Brain microvascular endothelial cell (primary cell): Measurements from ENCODE around the gene ANKRD11.

Experiments
- DNase-seq: peaks from one replicate; pipeline ENCODE4 v3.0.0-alpha.2; 2020
- H3K27ac ChIP-seq: fragments of 250-450 bp; sonication (Bioruptor Pico); 2 replicates; pipeline ENCODE4 v1.5.1; 2020; ENCODE audit warnings: mild to moderate bottlenecking, moderate library complexity
- H3K27me3 ChIP-seq: fragments of 250-450 bp; sonication (Bioruptor Pico); replicated peaks from 2 replicates; pipeline ENCODE4 v1.5.1; 2020; ENCODE audit warnings: mild to moderate bottlenecking
- H3K36me3 ChIP-seq: fragments of 250-450 bp; sonication (Bioruptor Pico); replicated peaks from 2 replicates; pipeline ENCODE4 v1.5.1; 2020; ENCODE audit warnings: mild to moderate bottlenecking
- H3K4me3 ChIP-seq: 2 replicates; pipeline ENCODE4 v1.5.1; 2011; ENCODE audit warnings: low read depth, mild to moderate bottlenecking, control low read depth, low read length, moderate library complexity
- in situ Hi-C: cut with HindIII; loops from 2 replicates; pipeline ENCODE4 v1.10.0; 2017; ENCODE audit warnings: low sequenced_read_pairs, low pct_ligation_motif_present
- TF ChIP-seq, protein P1 (sequence below): IDR thresholded peaks from 2 replicates; pipeline ENCODE4 v1.5.1; 2011; ENCODE audit warnings: low read depth, mild to moderate bottlenecking, moderate library complexity, low read length, control low read depth, inconsistent platforms; ENCODE audit errors: missing control alignments

ANKRD11 gene

DNA sequence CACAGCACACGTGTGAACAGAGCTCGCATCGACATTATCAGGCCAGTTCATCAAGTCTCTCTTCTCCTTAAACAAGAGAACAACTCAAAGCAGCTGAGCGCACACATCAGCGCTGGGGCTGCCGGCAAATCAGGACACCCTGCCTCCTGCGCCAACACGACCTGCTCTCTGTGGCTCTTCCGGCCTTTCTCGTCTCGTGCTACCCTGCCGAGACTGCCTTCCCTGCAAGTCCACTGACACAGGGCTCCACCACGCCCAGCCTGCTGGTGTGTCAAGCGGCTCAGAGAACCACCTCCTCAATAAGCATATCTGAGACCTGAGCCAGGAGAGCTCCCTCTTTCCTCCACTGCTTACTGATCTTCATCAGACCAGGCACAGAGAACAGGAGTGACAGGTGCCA lies 176.0 kb downstream of the ANKRD11 start:
- in situ Hi-C loops, result no loop called here
- H3K27ac ChIP-seq, result no peak overlapping the region
- no peak overlapping the region for H3K4me3 ChIP-seq
- TF ChIP-seq, protein P1, sequence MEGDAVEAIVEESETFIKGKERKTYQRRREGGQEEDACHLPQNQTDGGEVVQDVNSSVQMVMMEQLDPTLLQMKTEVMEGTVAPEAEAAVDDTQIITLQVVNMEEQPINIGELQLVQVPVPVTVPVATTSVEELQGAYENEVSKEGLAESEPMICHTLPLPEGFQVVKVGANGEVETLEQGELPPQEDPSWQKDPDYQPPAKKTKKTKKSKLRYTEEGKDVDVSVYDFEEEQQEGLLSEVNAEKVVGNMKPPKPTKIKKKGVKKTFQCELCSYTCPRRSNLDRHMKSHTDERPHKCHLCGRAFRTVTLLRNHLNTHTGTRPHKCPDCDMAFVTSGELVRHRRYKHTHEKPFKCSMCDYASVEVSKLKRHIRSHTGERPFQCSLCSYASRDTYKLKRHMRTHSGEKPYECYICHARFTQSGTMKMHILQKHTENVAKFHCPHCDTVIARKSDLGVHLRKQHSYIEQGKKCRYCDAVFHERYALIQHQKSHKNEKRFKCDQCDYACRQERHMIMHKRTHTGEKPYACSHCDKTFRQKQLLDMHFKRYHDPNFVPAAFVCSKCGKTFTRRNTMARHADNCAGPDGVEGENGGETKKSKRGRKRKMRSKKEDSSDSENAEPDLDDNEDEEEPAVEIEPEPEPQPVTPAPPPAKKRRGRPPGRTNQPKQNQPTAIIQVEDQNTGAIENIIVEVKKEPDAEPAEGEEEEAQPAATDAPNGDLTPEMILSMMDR, result no peak
- DNase-seq, result no peak
- peaks cover 28% of the 10 kb centered on the region for H3K36me3 ChIP-seq
- H3K27me3 ChIP-seq, result no peaks in the 10 kb centered on the region

DNA sequence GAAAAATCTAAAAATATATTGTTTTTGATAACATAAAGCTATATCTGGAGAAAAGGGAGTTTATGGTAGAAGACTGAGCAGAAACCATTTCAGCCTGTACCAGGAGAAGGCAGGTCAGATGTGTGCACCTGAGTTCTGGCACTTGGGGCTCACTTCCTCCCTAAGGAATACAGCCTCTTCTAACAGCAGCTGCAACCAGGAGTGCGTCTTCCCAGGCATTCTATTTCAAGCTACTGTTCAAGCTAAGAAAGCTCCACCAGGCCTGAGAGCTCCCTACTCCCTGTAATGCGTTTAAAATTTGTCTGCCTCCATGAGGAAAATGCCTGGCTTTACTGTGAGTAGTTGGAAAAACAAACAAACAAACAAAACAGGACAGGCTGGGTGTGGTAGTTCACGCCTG lies 176.8 kb downstream of the ANKRD11 start:
- H3K27ac ChIP-seq, result no peak overlapping the region
- H3K27me3 ChIP-seq, result no peaks in the 10 kb centered on the region
- H3K36me3 ChIP-seq, result peaks cover 28% of the 10 kb centered on the region
- TF ChIP-seq, protein P1, result no peak
- no peak overlapping the region for H3K4me3 ChIP-seq
- in situ Hi-C loops, result no loop called here
- no peak for DNase-seq

DNA sequence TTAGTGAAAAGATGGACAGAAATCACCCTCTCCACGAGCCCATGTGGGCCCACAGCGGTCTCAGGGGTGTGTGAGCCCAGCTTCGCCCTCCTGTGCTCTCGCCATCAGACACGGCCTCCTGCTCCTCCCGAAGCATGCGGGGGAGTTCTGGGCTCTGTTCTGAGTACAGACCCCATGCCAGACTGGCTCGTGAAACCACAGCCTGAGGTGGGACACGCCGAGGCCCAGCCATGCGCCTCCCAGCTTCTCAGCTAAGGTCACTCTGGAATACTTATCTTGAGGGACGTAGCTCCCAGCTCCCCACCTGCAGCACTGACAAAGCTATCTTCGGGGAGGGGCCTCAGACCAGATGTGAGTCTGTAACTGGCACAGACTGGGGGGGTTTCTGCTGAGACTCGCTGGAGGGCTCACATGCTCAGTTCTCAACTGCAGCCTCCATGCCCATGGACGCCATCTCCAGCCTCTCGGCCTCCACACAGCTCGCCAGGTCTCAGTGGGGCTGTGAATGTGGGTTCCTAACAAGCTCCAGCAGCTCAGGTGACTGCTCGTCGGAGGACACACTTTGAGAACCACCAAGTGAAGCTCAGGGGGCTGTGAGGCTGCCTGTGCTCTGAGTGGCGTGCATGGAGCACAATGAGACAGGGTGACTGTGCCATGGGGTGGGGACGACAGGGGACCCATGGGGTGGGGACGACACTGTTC lies 177.6 kb downstream of the ANKRD11 start:
- no peak overlapping the region for H3K27ac ChIP-seq
- DNase-seq, result no peak
- H3K4me3 ChIP-seq, result no peak overlapping the region
- TF ChIP-seq, protein P1, result no peak
- no peaks in the 10 kb centered on the region for H3K27me3 ChIP-seq
- in situ Hi-C loops, result no loop called here
- H3K36me3 ChIP-seq, result peaks cover 28% of the 10 kb centered on the region

DNA sequence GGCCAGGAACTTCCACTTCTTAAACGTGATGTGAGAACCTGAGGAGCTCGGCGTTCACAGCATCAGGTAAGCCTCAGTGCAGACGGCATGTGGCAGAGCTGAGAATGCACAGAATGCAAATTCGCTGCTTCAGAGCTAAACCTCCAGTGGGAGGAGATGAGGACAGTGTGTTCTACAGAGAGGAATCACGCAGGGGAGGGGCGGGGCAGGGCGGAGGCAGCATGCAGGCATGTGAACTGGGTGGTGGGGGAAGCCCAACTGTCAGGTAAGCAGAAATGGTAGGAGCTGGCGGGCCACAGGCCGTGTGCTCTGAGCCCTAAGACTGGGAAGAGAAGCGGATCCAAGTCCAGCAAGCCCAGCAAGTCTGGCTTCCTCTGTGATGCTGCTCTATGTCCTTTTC lies 178.2 kb downstream of the ANKRD11 start:
- peaks cover 28% of the 10 kb centered on the region for H3K36me3 ChIP-seq
- H3K4me3 ChIP-seq, result no peak overlapping the region
- H3K27me3 ChIP-seq, result no peaks in the 10 kb centered on the region
- no peak for DNase-seq
- no peak overlapping the region for H3K27ac ChIP-seq
- TF ChIP-seq, protein P1, result no peak
- in situ Hi-C loops, result no loop called here

DNA sequence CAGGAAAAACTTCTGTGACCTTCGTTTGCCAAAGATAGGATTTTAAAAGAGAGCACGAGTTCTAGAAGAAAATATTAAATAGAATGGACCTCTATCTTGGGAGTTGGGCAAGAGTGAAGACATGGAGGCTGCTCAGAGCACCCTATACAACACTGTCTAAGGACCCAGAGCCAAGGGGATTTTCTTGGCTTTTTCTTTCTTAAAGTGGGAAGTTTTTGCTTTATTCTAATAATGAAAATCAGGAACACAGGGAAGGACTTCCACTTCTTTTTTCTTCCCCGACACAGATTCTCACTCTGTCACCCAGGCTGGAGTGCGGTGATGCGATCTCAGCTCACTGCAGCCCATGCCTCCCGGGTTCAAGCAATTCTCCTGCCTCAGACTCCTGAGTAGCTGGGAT lies 178.7 kb downstream of the ANKRD11 start:
- no peak overlapping the region for H3K4me3 ChIP-seq
- no peaks in the 10 kb centered on the region for H3K27me3 ChIP-seq
- DNase-seq, result no peak
- in situ Hi-C loops, result no loop called here
- no peak overlapping the region for H3K27ac ChIP-seq
- H3K36me3 ChIP-seq, result peaks cover 26% of the 10 kb centered on the region
- TF ChIP-seq, protein P1, result no peak
